Measurements from ENCODE around the gene CLCA1. TPM values are rescaled to one million over a fixed set of nuclear protein-coding genes. Genes with fewer than 3 reads are reported as not detected.

CLCA1 gene, protein sequence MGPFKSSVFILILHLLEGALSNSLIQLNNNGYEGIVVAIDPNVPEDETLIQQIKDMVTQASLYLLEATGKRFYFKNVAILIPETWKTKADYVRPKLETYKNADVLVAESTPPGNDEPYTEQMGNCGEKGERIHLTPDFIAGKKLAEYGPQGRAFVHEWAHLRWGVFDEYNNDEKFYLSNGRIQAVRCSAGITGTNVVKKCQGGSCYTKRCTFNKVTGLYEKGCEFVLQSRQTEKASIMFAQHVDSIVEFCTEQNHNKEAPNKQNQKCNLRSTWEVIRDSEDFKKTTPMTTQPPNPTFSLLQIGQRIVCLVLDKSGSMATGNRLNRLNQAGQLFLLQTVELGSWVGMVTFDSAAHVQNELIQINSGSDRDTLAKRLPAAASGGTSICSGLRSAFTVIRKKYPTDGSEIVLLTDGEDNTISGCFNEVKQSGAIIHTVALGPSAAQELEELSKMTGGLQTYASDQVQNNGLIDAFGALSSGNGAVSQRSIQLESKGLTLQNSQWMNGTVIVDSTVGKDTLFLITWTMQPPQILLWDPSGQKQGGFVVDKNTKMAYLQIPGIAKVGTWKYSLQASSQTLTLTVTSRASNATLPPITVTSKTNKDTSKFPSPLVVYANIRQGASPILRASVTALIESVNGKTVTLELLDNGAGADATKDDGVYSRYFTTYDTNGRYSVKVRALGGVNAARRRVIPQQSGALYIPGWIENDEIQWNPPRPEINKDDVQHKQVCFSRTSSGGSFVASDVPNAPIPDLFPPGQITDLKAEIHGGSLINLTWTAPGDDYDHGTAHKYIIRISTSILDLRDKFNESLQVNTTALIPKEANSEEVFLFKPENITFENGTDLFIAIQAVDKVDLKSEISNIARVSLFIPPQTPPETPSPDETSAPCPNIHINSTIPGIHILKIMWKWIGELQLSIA
- not detected for total RNA-seq
- long read RNA-seq, donor 1 = 0 reads
- long read RNA-seq, donor 2 = 0 reads

DNA sequence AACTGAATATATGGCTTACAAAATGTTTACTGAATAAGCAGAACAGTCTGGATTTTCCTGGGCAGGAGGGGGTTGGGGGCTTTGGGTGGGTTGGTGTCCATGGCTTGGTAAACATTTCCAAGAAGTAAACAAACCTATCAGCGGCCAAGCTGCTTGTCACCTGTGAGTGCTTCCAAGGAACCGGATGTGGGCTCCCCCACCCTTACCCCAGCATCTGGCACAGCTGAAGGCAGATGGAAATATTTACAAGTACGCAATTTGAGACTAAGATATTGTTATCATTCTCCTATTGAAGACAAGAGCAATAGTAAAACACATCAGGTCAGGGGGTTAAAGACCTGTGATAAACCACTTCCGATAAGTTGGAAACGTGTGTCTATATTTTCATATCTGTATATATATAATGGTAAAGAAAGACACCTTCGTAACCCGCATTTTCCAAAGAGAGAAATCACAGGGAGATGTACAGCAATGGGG lies at the start of gene CLCA1:
Gene CLCA1, plus strand, starts transcription at position 427 of the 477 bp plus-strand sequence. Its CDS starts 45 bp downstream, at position 472.
- DNase-seq (ENCODE audit: low spot score) = no peak
- intact Hi-C loops (cut with DNase I) = no loop called here

DNA sequence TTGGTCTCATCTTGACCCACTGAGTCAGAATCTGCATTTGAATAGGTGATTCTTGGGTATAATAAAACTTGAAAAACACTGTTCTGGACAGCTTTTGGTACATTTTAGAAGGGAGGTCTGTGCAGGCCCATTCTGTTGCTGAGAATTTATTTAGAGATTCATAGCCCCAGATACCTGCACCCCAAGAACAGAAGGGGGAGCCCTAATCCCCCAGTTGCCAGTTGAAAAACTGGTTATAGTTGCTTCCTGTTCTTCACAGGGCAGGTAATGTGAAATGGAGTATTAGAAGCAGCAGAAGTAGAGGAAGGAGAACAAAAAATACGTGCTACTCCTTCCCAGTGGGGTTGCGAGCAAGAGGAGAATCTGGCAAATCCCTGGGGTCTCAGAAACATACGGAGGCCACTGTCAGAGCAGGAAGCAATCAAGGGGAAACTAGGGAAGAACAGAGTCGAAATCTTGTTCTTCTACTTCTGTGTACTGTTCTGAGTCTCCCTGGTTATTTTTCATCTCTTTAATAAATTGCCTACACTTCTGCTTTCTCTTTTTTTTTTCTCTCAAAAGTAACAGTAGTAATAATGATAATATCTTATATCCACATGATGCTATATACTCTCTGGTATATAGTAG lies 49.3 kb upstream of the CLCA1 start:
- DNase-seq (ENCODE audit: low spot score) = no peak
- intact Hi-C loops (cut with DNase I) = no loop called here

DNA sequence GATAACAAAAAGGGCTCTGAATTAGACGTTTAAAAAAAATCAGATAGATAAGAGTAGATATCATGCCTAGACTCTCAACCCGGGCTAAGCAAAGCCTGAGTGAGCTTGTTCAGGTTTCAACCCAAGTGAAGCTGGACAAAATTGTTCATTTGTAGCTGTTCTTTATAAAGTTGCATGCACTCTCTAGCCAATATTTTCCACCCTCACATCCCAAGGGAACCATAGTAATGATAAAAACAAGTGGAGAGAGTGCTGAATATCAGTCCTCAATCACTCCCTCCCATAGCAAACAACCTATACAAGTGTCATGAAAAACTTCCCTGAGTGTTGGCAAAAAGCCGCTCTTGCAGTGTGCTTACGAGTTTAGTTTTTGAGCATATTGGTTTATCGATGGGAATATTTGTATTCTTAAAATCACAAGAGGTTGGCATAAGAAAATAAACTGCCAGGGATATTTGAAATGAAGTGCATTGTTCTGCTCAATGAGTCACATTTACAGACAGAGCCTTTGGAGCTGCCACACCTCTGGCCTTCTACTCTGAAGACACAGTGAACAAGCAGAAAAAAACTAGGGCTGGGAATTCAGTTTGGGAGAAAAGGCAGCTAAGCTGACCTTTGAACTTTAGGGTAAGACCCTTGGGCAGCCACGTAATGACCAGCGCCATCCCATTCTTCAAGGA lies 47.0 kb upstream of the CLCA1 start:
- DNase-seq (ENCODE audit: low spot score) = no peak
- intact Hi-C loops (cut with DNase I) = no loop called here

DNA sequence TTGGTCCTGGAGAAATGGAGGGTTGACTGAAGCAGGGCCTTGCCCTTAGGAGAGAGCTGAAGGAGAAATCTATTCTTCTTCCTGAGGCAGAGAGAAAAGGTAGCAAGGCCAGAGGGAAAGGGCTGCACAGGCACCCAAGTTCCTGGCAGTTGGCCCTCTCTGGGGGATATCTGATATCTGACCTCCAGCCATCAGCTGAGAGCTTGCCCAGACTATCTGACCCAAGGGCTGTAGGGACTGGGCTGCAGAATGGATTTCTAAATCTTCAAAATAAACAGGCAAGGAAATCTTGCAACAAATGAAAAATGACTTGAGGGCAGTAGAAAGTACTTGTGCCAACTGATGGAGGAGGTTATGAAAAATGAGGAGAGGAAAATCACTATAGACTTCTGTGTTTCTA lies 45.3 kb upstream of the CLCA1 start:
- DNase-seq (ENCODE audit: low spot score) = no peak
- intact Hi-C loops (cut with DNase I) = no loop called here

DNA sequence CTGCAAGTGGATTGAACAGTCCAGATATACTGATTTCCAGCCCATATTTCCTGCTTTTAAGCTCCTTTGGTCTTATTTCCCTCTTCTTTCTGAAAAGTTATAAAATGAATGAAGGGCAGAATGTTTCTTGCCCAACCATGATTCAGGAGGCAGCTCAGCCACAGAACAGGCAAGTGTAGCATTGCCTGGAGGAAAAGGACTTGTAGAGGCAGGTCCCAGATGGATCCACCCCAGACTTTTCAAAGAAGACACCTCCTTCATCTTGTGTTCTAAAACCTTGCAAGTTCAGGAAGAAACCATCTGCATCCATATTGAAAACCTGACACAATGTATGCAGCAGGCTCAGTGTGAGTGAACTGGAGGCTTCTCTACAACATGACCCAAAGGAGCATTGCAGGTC lies 44.9 kb upstream of the CLCA1 start, which contains the start of gene CLCA2:
Gene CLCA2, plus strand, starts transcription at position 299 of the 400 bp plus-strand sequence. Its CDS starts 77 bp downstream, at position 376.
- intact Hi-C loops (cut with DNase I) = no loop called here
- no peak for DNase-seq (ENCODE audit: low spot score)

DNA sequence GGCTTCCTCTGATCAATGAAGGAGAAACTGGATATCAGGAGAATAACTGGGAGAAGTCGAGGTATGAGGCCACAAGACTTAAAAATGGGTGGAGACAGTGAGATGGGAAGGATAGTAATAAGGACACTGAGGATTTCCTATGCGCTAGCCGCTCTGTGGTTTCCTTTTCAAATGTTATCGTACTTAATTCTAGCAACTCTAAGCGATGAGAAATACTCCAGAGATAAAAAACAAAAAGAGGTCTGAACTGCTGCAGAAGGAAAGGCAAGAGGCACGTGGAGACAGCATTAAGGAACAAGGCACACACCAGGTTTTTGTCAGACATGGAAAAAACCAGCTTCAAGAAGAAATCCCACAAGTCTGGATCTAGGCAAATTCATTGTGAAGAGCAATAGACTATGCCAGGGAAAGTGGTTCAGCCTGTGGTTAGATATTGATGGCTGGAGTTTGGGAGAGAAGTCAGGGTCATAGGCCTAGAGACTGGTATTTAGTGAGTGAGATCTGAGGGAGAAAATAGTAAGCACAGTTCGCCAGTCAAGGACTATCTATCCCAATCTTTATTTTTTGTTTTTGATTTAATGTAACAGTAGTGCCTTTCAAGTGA lies 39.5 kb upstream of the CLCA1 start:
- no peak for DNase-seq (ENCODE audit: low spot score)
- intact Hi-C loops (cut with DNase I) = no loop called here

DNA sequence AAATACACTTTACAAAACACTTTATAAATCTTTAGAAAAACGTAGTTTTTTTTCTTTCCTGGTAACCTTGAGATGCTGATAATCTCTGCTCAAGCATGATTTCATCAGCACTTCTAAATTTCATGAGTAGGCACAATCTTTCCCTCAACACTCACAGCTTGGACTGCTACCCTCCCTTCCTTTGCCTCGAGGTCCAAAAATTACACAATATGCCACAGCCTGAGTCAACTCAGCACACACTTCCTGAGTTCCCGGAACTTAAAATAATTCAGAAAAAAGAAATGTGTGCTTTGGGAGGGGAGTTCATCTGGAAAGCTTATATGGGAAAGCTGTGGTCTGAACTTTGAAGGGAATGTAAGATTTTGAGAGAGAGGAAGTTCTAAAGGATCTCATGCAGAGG lies 38.9 kb upstream of the CLCA1 start:
- no peak for DNase-seq (ENCODE audit: low spot score)

DNA sequence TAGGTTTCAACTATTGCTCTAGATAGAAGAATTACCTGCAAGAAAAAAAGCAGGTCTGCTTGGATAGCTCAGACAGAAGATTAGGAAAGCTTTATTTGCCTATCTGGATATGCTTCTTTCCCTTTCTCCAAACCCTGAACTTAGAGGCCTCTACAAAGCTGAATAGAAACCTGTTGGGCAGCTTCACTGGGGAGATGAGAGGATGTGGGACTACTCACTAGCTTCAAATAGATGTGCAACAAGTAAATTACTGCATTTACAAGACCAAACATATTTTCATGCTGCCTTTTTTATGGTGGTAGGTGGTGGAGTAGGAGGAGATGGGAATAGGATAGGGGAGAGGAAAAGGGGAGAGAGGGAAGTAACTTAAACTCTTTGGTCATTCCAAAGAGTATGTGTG lies 38.4 kb upstream of the CLCA1 start:
- no peak for DNase-seq (ENCODE audit: low spot score)
- intact Hi-C loops (cut with DNase I) = no loop called here

More for the DNA sequence above, 38.9 kb upstream of the CLCA1 start:
- intact Hi-C loops (cut with DNase I) = no loop called here

DNA sequence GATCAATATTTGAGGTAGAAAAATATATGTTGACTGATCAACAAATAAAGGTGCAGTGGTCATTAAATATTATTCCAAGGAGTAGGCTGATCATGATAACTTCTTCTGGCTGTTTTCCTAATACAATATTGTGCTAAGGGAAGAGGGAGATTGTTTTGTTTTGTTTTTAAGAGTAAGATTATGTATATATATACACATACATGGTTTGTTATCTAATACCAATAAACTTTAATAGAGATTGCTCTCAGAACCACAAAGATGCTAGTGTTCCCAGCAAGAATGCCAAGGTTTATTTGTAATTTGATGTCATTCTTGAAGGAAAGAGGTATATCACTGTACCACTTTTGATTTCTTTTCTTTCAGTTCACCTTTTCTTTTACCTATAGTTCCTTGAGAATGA lies 34.7 kb upstream of the CLCA1 start:
- intact Hi-C loops (cut with DNase I) = no loop called here
- no peak for DNase-seq (ENCODE audit: low spot score)

DNA sequence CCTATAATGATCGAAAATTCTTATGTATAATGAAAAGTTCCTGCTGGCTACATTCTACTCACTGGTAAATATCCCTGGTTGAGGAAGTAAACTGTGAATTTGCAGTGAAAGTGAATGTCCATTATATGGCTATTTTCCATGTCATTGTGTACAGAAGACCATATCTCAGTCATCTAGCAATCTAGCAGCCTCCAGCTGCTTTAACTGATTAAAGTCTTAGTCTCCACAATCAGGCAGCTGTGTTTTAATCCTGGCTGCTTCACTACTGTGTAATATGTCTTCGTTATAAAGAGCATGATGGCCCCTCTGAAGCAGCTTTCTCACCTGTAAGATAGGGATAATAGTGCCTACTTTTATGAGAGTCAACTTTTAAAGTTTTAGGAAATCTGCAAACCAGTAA lies 33.4 kb upstream of the CLCA1 start:
- intact Hi-C loops (cut with DNase I) = no loop called here
- DNase-seq (ENCODE audit: low spot score) = no peak

DNA sequence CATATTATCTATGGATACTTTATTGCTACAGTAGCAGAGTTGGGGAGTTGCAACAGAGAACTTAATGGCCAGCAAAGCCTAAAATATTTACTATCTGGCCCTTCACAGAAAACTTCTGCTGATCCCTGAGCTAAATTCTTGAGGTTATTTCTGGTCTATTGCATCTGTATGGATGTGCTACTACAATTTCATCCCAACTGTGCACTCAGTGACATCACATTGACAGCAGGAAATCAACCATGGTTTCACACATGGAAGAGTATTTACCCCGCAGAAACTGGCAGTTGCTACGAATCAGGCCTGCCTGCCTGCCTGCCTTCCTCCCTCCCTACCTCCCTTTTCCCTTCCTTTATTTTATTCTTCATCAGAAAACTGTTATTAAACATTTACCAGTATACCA lies 32.7 kb upstream of the CLCA1 start:
- no peak for DNase-seq (ENCODE audit: low spot score)
- intact Hi-C loops (cut with DNase I) = no loop called here

DNA sequence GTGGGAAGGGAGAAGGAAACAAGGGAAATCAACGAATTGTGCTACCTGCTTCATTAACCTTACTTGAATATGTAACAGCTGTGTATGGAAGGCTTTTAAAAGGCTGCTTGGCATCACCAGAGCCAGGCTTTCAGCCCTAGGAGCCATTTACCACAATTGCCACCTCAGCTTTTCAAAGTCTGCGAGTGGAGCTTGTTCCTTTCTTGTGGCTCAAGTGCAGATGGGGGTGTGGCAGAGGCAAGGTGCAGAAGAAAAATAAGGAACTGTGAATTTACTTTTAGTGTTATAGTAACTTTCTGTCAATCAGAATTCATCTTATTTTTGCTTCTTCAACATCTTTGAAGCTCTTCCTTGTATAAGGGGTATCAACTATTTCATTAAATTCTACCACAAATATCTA lies 27.1 kb upstream of the CLCA1 start:
- DNase-seq (ENCODE audit: low spot score) = no peak
- intact Hi-C loops (cut with DNase I) = no loop called here

DNA sequence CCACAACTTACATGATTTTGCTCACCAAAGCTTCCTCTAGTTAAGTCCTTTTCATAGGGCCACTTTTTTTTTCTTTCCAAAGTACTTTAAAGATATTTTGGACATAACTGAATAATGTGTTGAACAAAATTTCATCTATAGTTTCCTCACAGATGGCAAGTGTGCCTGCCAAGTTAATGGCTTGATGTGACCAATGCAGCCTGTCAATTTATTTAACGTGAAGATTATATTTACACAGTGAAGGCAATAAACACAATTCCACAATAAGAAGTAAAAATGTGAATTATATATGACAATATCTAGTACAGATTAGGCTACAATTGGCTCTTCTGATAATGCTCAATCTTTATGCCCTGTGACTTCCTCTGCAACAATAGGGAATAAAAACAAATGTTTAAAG lies 26.7 kb upstream of the CLCA1 start:
- intact Hi-C loops (cut with DNase I) = no loop called here
- DNase-seq (ENCODE audit: low spot score) = no peak

DNA sequence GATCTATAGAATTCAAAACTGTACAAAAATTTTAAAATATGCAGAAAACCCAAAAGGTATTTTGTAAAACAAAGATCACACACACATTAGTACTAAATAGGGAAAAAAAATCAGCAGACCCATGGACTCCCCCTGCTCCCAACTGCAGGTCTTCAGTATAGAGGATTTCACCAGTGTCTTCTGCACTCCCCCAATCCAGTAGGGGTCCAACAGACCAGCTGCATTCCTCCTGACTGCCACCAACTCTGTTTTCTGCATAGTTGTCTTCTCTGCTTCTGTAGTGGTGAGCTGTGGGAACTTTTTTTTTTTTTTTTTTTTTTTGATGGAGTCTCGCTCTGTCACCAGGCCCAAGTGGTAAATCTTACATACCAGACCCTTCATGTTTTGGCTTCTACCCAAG lies 22.8 kb upstream of the CLCA1 start:
- intact Hi-C loops (cut with DNase I) = no loop called here
- DNase-seq (ENCODE audit: low spot score) = no peak

DNA sequence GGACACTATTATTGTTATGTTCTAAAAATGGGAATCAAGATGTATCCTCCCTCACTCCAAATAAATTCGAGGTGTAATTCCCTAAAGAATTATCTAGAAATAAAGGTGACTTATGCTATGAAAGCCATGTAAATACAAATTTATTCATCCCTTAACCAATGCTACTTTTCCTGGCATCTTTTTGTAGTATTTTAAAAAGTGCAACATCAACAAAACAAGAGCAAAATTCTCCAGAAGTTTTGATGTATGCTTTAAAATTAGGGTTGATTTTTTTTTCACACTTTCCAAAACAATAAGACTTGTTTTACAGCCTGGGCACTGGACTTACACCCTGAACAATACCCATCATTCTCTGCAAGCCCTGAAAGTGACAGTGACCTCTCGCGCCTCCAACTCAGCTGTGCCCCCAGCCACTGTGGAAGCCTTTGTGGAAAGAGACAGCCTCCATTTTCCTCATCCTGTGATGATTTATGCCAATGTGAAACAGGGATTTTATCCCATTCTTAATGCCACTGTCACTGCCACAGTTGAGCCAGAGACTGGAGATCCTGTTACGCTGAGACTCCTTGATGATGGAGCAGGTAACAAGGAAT lies 21.4 kb upstream of the CLCA1 start:
- intact Hi-C loops (cut with DNase I) = no loop called here
- no peak for DNase-seq (ENCODE audit: low spot score)

DNA sequence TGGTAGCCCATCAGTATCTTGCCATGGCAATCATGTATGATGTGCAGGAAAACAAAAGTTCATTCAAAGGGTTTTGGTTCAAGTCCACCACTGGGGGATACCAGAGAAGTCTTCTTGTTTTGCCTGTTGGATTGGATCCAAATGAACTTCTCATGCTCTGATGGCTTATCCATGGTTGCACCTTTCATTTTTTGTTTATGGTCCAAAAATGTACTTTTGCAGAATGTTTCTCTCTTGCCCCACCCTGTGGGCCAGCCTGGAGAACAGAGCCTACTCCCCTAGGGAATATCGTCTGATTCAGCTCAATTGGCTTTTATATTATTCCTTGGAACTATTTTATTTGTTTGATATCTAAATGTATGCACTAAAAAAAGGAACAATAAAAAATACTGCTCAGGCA lies 20.1 kb upstream of the CLCA1 start:
- no peak for DNase-seq (ENCODE audit: low spot score)
- intact Hi-C loops (cut with DNase I) = no loop called here

DNA sequence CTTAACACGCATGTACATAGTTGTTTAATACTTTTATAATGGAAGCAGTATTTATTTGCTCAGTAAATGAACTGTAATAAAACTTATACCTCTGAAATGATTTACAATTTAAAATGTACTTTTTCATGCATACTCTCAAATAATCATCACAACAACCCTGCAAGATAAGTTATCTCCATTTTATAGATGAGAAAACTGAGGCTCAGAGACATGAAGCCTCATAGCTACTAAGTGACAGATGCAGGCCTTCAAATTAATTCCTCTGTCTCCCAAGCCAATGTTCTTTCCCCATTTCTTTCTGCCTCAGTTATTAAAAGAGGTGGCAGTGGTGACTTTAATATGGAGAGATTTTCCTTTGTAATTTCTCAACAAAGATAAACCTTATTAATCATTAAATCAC lies 19.6 kb upstream of the CLCA1 start:
- DNase-seq (ENCODE audit: low spot score) = no peak
- intact Hi-C loops (cut with DNase I) = no loop called here

DNA sequence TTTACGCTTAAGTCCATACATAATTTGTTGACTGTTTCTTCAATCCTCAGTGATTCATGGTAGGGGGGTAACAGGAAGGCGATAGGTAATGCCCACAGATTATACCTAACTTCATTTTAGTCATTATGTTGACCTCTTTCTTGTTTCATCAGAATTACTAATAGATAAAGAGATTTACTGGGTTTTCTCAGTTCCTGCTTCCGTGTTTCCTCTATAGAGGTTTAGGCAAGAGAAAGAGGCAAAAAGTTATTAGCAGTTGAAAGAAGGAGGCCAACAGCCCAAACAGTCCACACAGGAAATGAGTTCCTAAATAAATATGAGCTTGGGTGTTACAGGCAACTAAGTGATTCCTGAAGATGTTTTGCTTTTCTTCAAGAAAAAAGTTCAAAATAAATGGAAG lies 17.9 kb upstream of the CLCA1 start:
- intact Hi-C loops (cut with DNase I) = no loop called here
- DNase-seq (ENCODE audit: low spot score) = no peak

DNA sequence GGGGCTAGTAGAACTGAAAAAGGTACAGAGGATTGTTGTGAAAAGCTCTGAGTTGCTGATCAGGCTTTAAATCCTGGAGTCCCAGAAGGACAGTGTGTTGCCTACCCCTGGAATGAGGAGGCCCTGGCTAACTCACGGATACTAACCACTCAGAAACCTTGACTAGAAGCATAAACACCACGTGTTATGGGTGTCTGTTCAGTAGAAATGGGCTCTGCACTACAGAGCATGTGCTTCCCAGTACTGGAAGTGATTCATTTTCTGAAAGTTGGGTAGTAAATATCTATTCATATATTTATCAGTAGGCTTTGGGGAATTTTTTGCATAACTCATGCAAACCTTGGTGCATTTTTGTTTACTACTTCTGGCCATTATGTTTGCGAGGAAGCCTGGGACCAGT lies 15.1 kb upstream of the CLCA1 start:
- intact Hi-C loops (cut with DNase I) = no loop called here
- no peak for DNase-seq (ENCODE audit: low spot score)
